Thyroid gland (tissue), 4 donors: Measurements from ENCODE around the gene NNAT.

Experiments used
- CTCF ChIP-seq, 6 experiments: fragments of 200-600 bp in 3 of 6; fragments of 450-650 bp in 3 of 6; sonication (generic) in 3 of 6; IDR thresholded peaks; one replicate each; pipeline ENCODE4 v1.5.1; 2016 to 2019; ENCODE audit warnings: antibody characterized with exemption in 6 of 6, mild to moderate bottlenecking in 2 of 6, inconsistent platforms in 1 of 6, moderate library complexity in 1 of 6
- POLR2A ChIP-seq, 2 donors: fragments of 450-650 bp; IDR thresholded peaks; one replicate each; pipeline ENCODE4 v1.6.1; 2017; ENCODE audit warnings: antibody characterized with exemption in 2 of 2, mild to moderate bottlenecking in 2 of 2, moderate library complexity in 1 of 2

- no peak for TF ChIP-seq POLR2A (IDR thresholded peaks at IDR 0.05)
- TF ChIP-seq CTCF (IDR thresholded peaks at IDR 0.05): no peak
Measured at GRCh38 chr20:37543828-37544227, 22.8 kb downstream of the NNAT start.
